ENCODE results near the gene TMEM184C.

- no peak for TF ChIP-seq CTCF (IDR thresholded peaks at IDR 0.05)
- TF ChIP-seq POLR2A (IDR thresholded peaks at IDR 0.05) = no peak
These were observed 9.7 kb upstream of the TMEM184C start for GRCh38 chr4:147607471-147607870.
